Mesendoderm (in vitro differentiated cells): ENCODE data around the gene DOK1.

Source experiments
- DNase-seq: peaks from one replicate; pipeline ENCODE4 v3.0.0; 2013
- H2AK5ac ChIP-seq: 2 replicates; pipeline ENCODE4 v1.6.1; 2013; ENCODE audit warnings: low read length, inconsistent platforms
- H2BK120ac ChIP-seq: 2 replicates; pipeline ENCODE4 v1.6.1; 2013; ENCODE audit warnings: low read depth, mild to moderate bottlenecking, low read length, moderate library complexity, mixed read lengths
- H2BK15ac ChIP-seq: replicated peaks from 2 replicates; pipeline ENCODE4 v1.6.1; 2013; ENCODE audit warnings: low read depth, mild to moderate bottlenecking, moderate library complexity
- H2BK5ac ChIP-seq: 2 replicates; pipeline ENCODE4 v1.6.1; 2013; ENCODE audit warnings: low read length, inconsistent platforms
- H3K18ac ChIP-seq: 2 replicates; pipeline ENCODE4 v1.6.1; 2013; ENCODE audit warnings: mild to moderate bottlenecking, low read length, mixed read lengths
- H3K23ac ChIP-seq: one replicate; pipeline ENCODE4 v1.6.1; 2013; ENCODE audit warnings: low read length
- H3K27ac ChIP-seq: 2 replicates; pipeline ENCODE4 v1.5.1; 2013; ENCODE audit warnings: low read depth, mild to moderate bottlenecking, inconsistent platforms, low read length, moderate library complexity
- H3K27me3 ChIP-seq: 2 replicates; pipeline ENCODE4 v1.6.1; 2013; ENCODE audit warnings: low read length, control low read depth, mild to moderate bottlenecking, inconsistent platforms; ENCODE audit not compliant: insufficient read depth, poor library complexity
- H3K36me3 ChIP-seq: 2 replicates; pipeline ENCODE4 v1.6.1; 2013; ENCODE audit warnings: low read length, inconsistent platforms; ENCODE audit not compliant: control insufficient read depth, insufficient read depth
- H3K4ac ChIP-seq: one replicate; pipeline ENCODE4 v1.6.1; 2013; ENCODE audit warnings: low read depth, mild to moderate bottlenecking, low read length, moderate library complexity
- H3K4me1 ChIP-seq: 2 replicates; pipeline ENCODE4 v1.6.1; 2013; ENCODE audit warnings: low read depth, low read length, inconsistent platforms; ENCODE audit not compliant: control insufficient read depth
- H3K4me2 ChIP-seq: 2 replicates; pipeline ENCODE4 v1.6.1; 2013; ENCODE audit warnings: low read length
- H3K4me3 ChIP-seq: 2 replicates; pipeline ENCODE4 v1.5.1; 2013; ENCODE audit warnings: mild to moderate bottlenecking, low read length
- H3K56ac ChIP-seq: one replicate; pipeline ENCODE4 v1.6.1; 2013; ENCODE audit warnings: low read length
- H3K79me1 ChIP-seq: 2 replicates; pipeline ENCODE4 v1.6.1; 2013; ENCODE audit warnings: low read length, inconsistent platforms
- H3K79me2 ChIP-seq: 2 replicates; pipeline ENCODE4 v1.6.1; 2013; ENCODE audit warnings: mild to moderate bottlenecking, low read length; ENCODE audit not compliant: control insufficient read depth, insufficient read depth
- H3K9ac ChIP-seq: 2 replicates; pipeline ENCODE4 v1.6.1; 2013; ENCODE audit warnings: low read length, inconsistent platforms
- H4K5ac ChIP-seq: one replicate; pipeline ENCODE4 v1.6.1; 2013; ENCODE audit warnings: low read length
- H4K8ac ChIP-seq: one replicate; pipeline ENCODE4 v1.6.1; 2013; ENCODE audit warnings: low read depth, mild to moderate bottlenecking, control low read depth, low read length, moderate library complexity
- WGBS: extraction: QIAGEN DNeasy Blood & Tissue Kit; methylation state at CpG from one replicate; pipeline ENCODE4 v1.1.7; 2013; ENCODE audit warnings: low lambda C conversion rate, missing lambda C conversion rate; ENCODE audit not compliant: insufficient coverage; ENCODE audit errors: extremely low coverage; 5-methylcytosine and 5-hydroxymethylcytosine counted together

DOK1 gene

GRCh38 chr2:74542978-74543377, 11.5 kb upstream of the DOK1 start:
- no CpG with 5 or more reads among the region's 1 CpG for WGBS
- Histone ChIP-seq H3K27me3 (peaks cover 7% of the 10 kb centered on the region), H2BK5ac (no peak overlapping the region), H3K36me3 (no peaks in the 10 kb centered on the region), H4K5ac (no peak overlapping the region), H3K79me2 (no peaks in the 10 kb centered on the region), H3K4me2 (no peak overlapping the region), H3K23ac (no peak overlapping the region), H2AK5ac (no peak overlapping the region), H3K79me1 (no peaks in the 10 kb centered on the region), H3K27ac (no peak overlapping the region), H3K4ac (no peak overlapping the region), H3K9ac (no peak overlapping the region), H3K18ac (no peak overlapping the region), H3K4me1 (no peaks in the 10 kb centered on the region), H3K56ac (no peak overlapping the region), H3K4me3 (no peak overlapping the region), H4K8ac (no peak overlapping the region), H2BK120ac (no peak overlapping the region), H2BK15ac (no peak overlapping the region)
- DNase-seq, result no peak

GRCh38 chr2:74544634-74545033, 9.9 kb upstream of the DOK1 start:
- Histone ChIP-seq H4K5ac (no peak overlapping the region), H2BK15ac (no peak overlapping the region), H3K56ac (no peak overlapping the region), H3K79me1 (no peaks in the 10 kb centered on the region), H3K4ac (no peak overlapping the region), H3K36me3 (no peaks in the 10 kb centered on the region), H3K4me3 (no peak overlapping the region), H3K27ac (no peak overlapping the region), H3K4me2 (no peak overlapping the region), H3K9ac (no peak overlapping the region), H3K79me2 (no peaks in the 10 kb centered on the region), H3K23ac (no peak overlapping the region), H3K27me3 (peaks cover 16% of the 10 kb centered on the region), H4K8ac (no peak overlapping the region), H2BK120ac (no peak overlapping the region), H2AK5ac (no peak overlapping the region), H3K4me1 (no peaks in the 10 kb centered on the region), H3K18ac (no peak overlapping the region), H2BK5ac (no peak overlapping the region)
- no CpG with 5 or more reads among the region's 3 CpGs for WGBS
- no peak for DNase-seq

GRCh38 chr2:74546004-74546403, 8.5 kb upstream of the DOK1 start:
- no CpG with 5 or more reads among the region's 3 CpGs for WGBS
- H3K18ac ChIP-seq, result no peak overlapping the region
- H3K27ac ChIP-seq, result no peak overlapping the region
- no peak overlapping the region for H2BK120ac ChIP-seq
- no peak overlapping the region for H2BK15ac ChIP-seq
- no peak overlapping the region for H3K4me3 ChIP-seq
- H3K27me3 ChIP-seq, result peaks cover 25% of the 10 kb centered on the region
- no peak overlapping the region for H3K4me2 ChIP-seq
- peak; percentile 29 for DNase-seq
- H3K23ac ChIP-seq, result no peak overlapping the region
- no peak overlapping the region for H3K9ac ChIP-seq
- no peak overlapping the region for H3K56ac ChIP-seq
- H3K79me2 ChIP-seq, result no peaks in the 10 kb centered on the region
- no peak overlapping the region for H4K8ac ChIP-seq
- H3K36me3 ChIP-seq, result no peaks in the 10 kb centered on the region
- H4K5ac ChIP-seq, result no peak overlapping the region
- no peak overlapping the region for H2BK5ac ChIP-seq
- no peaks in the 10 kb centered on the region for H3K4me1 ChIP-seq
- H3K4ac ChIP-seq, result no peak overlapping the region
- no peak overlapping the region for H2AK5ac ChIP-seq
- no peaks in the 10 kb centered on the region for H3K79me1 ChIP-seq

- Histone ChIP-seq H2BK15ac (no peak overlapping the region), H3K4me3 (no peak overlapping the region), H2BK5ac (no peak overlapping the region), H3K79me1 (no peaks in the 10 kb centered on the region), H2BK120ac (no peak overlapping the region), H3K23ac (no peak overlapping the region), H3K4me1 (peaks cover 4% of the 10 kb centered on the region), H2AK5ac (no peak overlapping the region), H3K79me2 (no peaks in the 10 kb centered on the region), H3K27me3 (peaks cover 40% of the 10 kb centered on the region), H3K9ac (peak overlapping the region; percentile 46), H4K5ac (no peak overlapping the region), H3K36me3 (no peaks in the 10 kb centered on the region), H3K4ac (no peak overlapping the region), H4K8ac (no peak overlapping the region), H3K4me2 (peak overlapping the region; percentile 76), H3K18ac (peak overlapping the region; percentile 41), H3K27ac (no peak overlapping the region), H3K56ac (peak overlapping the region; percentile 75)
- no CpG with 5 or more reads among the region's 26 CpGs for WGBS
- no peak for DNase-seq
Measured at GRCh38 chr2:74548285-74548899, 6.1 kb upstream of the DOK1 start.

GRCh38 chr2:74548900-74549826, 5.4 kb upstream of the DOK1 start:
- no CpG with 5 or more reads among the region's 85 CpGs for WGBS
- peak overlapping the region; percentile 76 for H3K4me2 ChIP-seq
- H2BK120ac ChIP-seq, result no peak overlapping the region
- H2BK5ac ChIP-seq, result no peak overlapping the region
- H3K56ac ChIP-seq, result peak overlapping the region; percentile 75
- peak overlapping the region; percentile 46 for H3K9ac ChIP-seq
- peak overlapping the region; percentile 18 for H3K4me3 ChIP-seq
- H3K79me2 ChIP-seq, result no peaks in the 10 kb centered on the region
- H3K27ac ChIP-seq, result no peak overlapping the region
- no peaks in the 10 kb centered on the region for H3K36me3 ChIP-seq
- peaks cover 4% of the 10 kb centered on the region for H3K4me1 ChIP-seq
- no peak overlapping the region for H4K8ac ChIP-seq
- peaks cover 40% of the 10 kb centered on the region for H3K27me3 ChIP-seq
- H4K5ac ChIP-seq, result no peak overlapping the region
- H3K4ac ChIP-seq, result peak overlapping the region; percentile 5
- H2AK5ac ChIP-seq, result no peak overlapping the region
- peak overlapping the region; percentile 41 for H3K18ac ChIP-seq
- peak; percentile 56 for DNase-seq
- no peak overlapping the region for H3K23ac ChIP-seq
- no peaks in the 10 kb centered on the region for H3K79me1 ChIP-seq
- H2BK15ac ChIP-seq, result no peak overlapping the region
